Glomerular visceral epithelial cell (primary cell): ENCODE measurements around the gene PTPRN2.

Experiments used
- DNase-seq: peaks from one replicate; pipeline ENCODE4 v3.0.0-alpha.2; 2016; ENCODE audit errors: extremely low spot score

Gene PTPRN2

DNA sequence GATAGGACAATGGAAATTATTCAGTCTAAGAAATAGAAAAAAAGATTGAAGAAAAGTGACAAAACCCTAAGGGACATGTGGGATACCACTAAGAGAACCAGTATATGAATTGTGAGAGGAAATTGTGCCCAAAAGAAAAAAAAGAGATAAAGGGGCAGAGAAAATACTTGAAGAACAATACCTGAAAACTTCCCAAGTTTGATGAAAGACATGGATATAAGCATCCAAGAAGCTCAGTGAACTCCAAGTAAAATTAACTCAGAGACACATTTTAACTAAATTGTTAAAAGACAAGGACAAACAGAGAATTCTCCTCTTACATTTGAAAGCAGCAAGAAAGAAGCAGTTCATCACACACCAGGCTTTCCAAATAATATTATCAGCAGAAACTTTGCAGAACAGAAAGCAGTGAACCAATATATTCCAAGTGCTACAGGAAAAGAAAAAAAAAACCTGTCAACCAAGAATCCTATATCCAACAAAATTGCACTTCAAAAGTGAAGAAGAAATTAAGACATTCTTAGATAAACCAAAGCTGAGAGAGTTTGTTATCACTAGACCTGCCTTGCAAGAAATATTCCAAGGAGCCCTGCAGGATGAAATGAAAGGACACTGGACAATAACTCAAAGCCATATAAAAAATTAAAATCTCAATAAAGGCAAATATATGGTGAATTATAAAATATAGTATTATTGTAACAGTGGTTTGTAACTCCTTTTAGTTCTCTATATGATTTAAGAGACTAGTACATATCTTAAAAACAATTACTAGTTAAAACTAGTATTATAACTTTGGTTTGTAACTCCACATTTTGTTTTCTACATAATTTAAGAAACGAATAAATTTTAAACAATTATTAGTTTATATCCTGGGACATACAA lies 470.0 kb downstream of the PTPRN2 start:
- DNase-seq: no peak

GRCh38 chr7:158116235-158116634 lies 471.4 kb downstream of the PTPRN2 start:
- DNase-seq: no peak

GRCh38 chr7:158114056-158114850 lies 473.4 kb downstream of the PTPRN2 start:
- DNase-seq: no peak

GRCh38 chr7:158113321-158114025 lies 474.1 kb downstream of the PTPRN2 start:
- DNase-seq: no peak

DNA sequence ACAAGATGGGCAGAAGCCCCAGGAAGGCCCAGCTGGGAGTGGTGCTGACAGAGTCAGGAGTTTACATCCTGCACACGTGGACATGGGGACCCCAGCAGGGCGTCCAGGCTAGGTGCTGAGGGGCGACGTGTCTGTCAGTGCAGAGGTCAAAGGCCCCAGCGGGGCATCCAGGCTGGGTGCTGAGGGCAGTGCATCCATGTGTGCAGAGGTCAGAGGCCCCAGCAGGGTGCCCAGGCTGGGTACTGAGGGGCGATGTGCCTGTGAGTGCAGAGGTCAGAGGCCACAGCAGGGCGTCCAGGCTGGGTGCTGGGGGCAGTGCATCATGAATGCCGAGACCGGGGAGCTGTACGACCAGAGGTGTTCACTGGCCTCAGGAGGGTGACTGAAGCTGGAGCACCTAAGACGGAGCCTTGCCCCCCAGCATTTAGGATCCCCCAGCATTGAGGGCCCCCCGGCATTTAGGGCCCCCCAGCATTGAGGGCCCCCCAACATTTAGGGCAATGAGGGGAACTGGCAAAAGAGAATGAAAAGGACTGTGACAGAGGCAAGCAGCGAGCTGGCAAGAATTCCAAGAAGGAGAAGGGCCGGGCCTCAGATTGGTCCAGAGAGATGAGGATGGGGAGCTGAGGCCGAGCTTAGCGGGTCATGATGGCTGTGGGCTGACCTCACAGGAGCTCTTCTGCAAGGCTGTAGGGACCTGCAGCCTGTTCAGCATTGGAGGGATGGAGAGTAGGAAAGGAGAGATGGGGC lies 474.9 kb downstream of the PTPRN2 start:
- DNase-seq: no peak

DNA sequence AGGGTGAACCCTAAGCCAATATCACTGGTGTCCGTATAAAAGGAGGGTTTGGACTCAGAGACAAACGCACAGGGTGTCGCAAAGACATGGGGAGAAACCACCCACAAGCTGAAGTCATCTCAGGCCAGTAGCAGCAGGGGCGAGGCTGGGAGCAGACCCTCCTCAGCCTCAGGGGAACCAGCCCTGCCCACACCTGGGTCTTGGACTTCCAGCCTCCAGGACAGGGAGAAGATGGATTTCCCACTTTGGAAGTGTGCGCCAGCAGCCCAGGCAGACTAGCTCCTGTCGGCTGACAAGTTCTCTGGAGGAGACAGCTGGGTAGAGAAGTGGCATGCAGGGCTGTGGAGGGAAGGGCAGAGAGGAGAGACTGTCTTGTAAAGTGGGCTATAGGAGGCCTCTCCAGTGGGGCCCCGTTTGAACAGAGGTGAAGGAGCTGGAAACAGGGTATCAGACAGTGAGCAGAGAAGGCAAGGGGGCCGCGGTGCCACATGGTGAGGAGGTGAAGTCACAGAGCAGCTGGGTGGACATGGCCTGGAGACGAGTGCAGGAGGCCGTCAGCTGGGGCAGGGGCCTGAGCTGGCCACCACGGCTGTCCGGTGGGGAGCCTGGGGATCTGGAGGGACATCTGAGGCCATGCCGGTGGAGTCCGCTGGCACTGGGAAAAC lies 475.6 kb downstream of the PTPRN2 start:
- no peak for DNase-seq

DNA sequence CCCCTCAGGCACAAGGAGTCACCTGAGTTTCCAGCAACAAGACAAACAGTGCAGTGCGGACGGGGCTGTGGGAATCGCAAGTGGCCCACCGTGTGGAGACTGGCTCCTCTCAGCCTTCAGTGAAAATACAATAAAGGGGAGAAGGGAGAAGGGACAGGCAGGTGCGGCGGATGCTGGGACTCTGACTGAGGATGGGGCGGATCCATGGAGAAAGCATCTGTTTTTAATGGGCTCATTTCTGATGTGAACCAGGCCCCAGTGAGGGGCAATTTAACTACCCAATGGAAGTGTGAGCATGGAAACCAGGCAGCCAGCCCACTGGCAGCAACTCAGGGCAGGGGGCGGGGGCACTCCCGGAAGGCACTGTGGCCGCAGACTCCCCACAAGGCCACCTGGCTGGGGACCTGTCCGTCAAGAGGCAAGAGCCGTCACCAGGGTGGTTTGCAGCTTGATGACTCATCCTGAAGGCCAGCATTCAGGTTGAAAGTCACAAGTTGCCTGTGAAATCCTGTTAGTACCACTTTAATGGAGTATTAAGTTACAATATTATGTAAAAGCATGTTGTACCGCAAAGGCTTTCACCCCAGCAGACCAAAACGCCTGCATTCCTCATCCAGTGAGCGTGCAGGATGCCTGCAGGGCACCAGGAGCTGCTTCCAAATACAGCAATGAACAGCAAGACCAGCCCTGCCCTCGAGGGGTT lies 476.4 kb downstream of the PTPRN2 start:
- no peak for DNase-seq

GRCh38 chr7:158110661-158111048 lies 477.0 kb downstream of the PTPRN2 start:
- no peak for DNase-seq

DNA sequence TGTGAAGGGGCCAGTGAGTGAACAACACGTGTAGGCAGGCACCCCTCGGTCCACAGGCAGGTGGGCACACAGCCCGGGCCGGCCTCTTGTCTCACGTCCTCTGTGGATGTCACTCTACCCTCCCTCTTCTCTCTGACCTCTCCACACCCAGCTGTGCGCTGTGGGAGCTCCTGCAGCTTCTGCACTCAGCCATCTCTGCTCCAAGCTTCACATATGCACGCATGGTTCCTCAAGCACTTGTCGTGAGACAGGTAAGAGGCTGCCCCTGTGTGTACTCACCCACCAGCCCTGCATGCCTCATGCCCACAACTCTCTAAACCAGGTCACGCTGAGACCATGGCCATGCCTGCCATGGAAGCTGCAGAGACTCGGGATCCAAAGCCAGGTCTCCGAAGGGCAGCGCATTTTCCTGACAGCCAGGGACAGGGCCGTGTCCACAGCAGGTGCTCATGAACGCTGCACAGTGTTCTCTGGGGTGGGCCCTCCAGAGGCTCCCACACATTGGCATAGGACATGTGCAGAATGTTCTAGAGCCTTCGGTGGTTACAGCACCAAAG lies 477.5 kb downstream of the PTPRN2 start:
- DNase-seq: no peak

DNA sequence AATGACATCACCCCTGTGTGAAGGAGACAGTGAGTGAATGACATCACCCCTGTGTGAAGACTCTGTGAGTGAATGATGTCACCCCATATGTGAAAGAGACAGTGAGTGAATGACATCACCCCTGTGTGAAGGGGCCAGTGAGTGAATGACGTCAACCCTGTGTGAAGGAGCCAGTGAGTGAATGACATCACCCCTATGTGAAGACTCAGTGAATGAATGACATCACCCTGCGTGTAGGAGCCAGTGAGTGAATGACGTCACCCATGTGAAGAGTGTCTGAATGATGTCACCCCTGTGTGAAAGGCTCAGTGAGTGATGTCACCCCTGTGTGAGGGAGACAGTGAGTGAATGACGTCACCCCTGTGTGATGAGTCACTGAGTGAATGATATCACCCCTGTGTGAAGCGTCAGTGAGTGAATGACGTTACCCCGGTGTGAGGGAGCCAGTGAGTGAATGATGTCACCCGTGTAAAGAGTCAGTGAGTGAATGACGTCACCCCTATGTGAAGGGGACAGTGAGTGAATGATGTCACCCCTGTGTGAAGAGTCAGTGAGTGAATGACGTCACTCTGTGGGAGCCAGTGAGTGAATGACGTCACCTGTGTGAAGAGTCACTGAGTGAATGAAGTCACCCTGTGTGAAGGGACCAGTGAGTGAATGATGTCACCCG lies 478.1 kb downstream of the PTPRN2 start:
- DNase-seq: no peak

GRCh38 chr7:158108646-158109293 lies 478.9 kb downstream of the PTPRN2 start:
- no peak for DNase-seq

DNA sequence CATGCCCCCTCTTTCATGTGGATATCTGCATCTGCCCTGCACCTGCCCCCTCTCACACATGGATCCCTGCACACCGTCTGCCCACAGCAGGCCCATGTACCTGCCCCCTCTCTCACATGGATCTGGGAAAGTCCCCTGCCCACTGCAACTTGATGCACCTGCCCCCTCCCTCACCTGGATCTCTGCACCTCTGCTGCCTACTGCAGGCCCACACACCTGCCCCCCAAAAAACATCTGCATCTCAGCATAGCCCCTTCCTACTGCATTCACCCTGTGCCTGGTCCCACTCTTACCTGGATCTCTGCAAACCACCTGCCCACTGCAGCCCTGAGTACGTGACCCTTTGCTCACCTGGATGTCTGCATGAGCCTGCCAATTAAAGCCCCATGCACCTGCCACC lies 479.8 kb downstream of the PTPRN2 start:
- no peak for DNase-seq

GRCh38 chr7:158106272-158106671 lies 481.4 kb downstream of the PTPRN2 start:
- DNase-seq: no peak

GRCh38 chr7:158103378-158103777 lies 484.2 kb downstream of the PTPRN2 start:
- no peak for DNase-seq

DNA sequence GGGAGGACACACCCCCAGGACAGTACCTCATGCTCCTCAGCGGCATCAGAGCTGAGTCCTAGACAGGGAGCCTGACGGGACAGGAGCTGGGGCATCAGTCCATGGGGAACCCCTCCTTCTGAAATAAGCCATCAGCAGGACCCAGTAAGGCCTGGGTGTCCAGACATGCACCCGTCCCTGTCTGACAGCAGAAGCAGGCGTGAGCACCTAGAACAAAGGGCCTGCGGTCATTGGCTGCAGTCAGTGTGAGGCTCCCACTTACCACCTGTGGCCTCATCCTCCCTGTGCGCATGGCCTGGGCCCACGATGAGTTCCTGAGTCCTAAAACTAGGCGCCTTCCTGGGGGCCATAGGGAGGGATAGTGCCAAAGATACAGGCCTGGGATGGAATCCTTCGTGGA lies 484.7 kb downstream of the PTPRN2 start:
- no peak for DNase-seq

DNA sequence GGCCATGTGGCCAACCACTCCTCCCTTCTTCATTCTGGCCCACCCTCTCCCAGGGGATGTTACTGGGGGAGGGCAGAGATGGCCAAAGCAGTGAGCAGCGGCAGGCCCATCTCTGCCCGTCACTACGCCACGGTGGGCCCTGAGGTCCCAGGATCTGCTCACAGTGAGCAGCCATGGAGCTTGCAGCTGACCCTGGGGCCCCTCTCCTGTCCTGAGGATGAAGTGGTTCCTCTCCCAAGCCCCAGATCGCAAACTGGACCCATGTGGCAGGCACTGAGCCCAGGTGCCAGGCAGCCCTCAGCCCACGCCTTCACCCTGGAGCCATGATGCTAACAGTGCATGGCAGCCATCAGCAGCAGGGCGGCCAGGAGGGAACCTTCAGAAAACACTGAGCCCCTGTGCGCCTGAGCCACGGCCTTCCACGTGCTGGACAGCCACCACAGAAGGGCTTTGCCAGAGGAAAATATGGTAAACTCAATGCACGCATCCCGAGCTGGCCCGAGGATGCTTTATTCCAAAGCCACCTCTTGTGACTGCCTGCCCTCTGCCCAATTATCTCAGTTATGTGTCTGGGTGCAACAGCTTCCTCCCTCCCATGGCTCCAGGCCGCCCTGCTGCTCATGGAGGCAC lies 485.7 kb downstream of the PTPRN2 start:
- no peak for DNase-seq

DNA sequence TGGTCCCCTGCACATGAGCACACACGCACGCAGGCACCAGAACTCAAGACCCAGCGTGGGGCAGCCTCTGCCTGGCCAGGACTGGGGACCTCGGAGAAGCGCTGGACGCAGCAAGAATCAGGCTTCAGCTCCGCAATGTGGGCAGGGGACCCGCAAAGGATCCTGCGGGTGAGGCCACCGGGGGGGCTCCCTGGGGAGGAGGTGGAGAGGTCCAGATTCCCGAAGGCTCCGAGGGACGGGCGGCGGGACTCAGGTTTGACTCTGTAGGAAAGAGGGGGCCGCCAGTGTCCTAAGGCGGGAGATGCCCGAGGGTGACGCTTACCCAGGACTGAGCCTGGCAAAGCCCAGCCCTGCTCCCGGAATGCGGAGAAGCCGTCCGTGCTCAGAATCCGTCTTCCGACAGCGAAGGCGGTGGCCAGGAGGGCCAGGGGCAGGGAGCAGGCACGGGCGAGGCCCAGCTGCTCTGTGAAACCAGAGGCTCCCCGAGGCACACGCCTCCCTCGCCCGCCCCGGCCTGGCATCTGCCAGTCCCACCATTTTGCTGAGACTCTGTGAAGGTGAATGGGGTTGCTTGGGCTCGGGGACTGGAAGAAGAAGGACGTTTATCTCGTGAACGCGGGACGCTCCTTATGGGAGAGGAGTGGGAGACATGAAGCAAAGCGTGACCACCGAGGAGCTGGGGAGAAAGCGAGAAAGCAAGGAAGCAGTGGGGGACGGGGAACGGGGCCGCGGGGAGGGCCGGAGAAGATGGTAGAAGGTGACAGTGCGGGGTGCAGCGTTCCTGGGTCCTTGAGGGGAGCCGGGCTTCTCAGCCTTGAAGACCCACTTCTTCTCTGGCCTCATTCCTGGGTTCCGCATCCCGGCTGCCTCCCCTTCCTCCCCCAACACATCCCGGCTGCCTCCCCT lies 489.2 kb downstream of the PTPRN2 start:
- no peak for DNase-seq
